ENCODE results near the gene LIN28A.

LIN28A gene

GRCh38 chr1:26388791-26389445 lies 21.7 kb upstream of the LIN28A start:
- no peak for DNase-seq

GRCh38 chr1:26389604-26390247 lies 20.9 kb upstream of the LIN28A start:
- DNase-seq, result no peak

- DNase-seq, result peak; percentile 47
These were observed 19.2 kb upstream of the LIN28A start for GRCh38 chr1:26391450-26391849.

GRCh38 chr1:26395754-26396153 lies 14.9 kb upstream of the LIN28A start:
- DNase-seq, result no peak

- no peak for DNase-seq
These were observed 11.6 kb upstream of the LIN28A start for GRCh38 chr1:26399034-26399433.

GRCh38 chr1:26401891-26402290 lies 8.7 kb upstream of the LIN28A start:
- DNase-seq, result no peak

- no peak for DNase-seq
These were observed 7.0 kb upstream of the LIN28A start for GRCh38 chr1:26403656-26404055.

GRCh38 chr1:26404641-26405040 lies 6.0 kb upstream of the LIN28A start:
- no peak for DNase-seq

- DNase-seq, result no peak
These were observed 5.2 kb upstream of the LIN28A start for GRCh38 chr1:26405281-26405915.

GRCh38 chr1:26408604-26409003 lies 2.0 kb upstream of the LIN28A start:
- no peak for DNase-seq

- peak; percentile 32 for DNase-seq
These were observed 1.3 kb upstream of the LIN28A start for GRCh38 chr1:26409191-26409807.

- DNase-seq, result no peak
These were observed 1.0 kb downstream of the LIN28A start for GRCh38 chr1:26411624-26412074.

GRCh38 chr1:26412180-26412840 lies 1.7 kb downstream of the LIN28A start:
- no peak for DNase-seq

- DNase-seq, result no peak
These were observed 2.4 kb downstream of the LIN28A start for GRCh38 chr1:26413031-26413430.

GRCh38 chr1:26417111-26417759 lies 6.6 kb downstream of the LIN28A start:
- DNase-seq, result peak; percentile 79

- no peak for DNase-seq
These were observed 8.3 kb downstream of the LIN28A start for GRCh38 chr1:26418865-26419349.

- DNase-seq, result peak; percentile 33
These were observed 8.9 kb downstream of the LIN28A start for GRCh38 chr1:26419494-26419893.

- DNase-seq, result no peak
These were observed 19.1 kb downstream of the LIN28A start for GRCh38 chr1:26429721-26430120.

GRCh38 chr1:26431979-26432695 lies 21.5 kb downstream of the LIN28A start, which contains the start of gene DHDDS:
TSS of gene DHDDS (plus strand) at chr1:26432321. CDS start at chr1:26432946, 625 bp downstream.
- DNase-seq, result peak; percentile 97

- DNase-seq, result no peak
These were observed 22.2 kb downstream of the LIN28A start for GRCh38 chr1:26432793-26433192.

- DNase-seq, result peak; percentile 3
These were observed 23.6 kb downstream of the LIN28A start for GRCh38 chr1:26434161-26434752.

Measured in NCI-H69 (cell line).